ENCODE data around the gene PAPOLA. TPM values are rescaled to one million over a fixed set of nuclear protein-coding genes. Genes with fewer than 3 reads are reported as not detected.

The PAPOLA gene
- total RNA-seq, 1 donor from 2014 or later: 143 TPM

DNA sequence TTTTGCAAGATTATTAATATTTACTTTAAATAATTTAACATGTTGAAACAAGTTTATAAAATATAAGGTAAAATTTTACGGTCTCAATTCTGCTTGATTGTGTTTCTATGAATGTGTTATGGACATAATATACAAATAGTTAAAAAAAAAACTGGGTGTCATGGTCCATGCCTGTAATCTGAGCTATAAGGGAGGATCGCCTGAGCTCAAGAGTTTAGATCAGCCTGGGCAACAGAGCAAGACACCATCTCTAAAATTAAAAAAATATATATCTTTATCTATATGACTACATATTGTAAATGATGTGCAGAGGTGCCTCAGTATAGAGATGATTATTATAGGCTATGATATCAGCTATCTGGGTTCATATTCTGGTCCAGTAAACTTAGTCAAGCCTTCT is 9.9 kb downstream of the PAPOLA start:
- Histone ChIP-seq H3K4me1 (peaks cover 87% of the 10 kb centered on the region), H3K36me3 (no peaks in the 10 kb centered on the region), H3K9me3 (no peaks in the 10 kb centered on the region), H3K4me3 (no peak overlapping the region), H3K27ac (no peak overlapping the region), H3K27me3 (no peaks in the 10 kb centered on the region)
- TF ChIP-seq POLR2AphosphoS5 (IDR thresholded peaks at IDR 0.05; ENCODE audit: insufficient read depth in 1 of 2, low read depth in 1 of 2): no peak
- TF ChIP-seq POLR2A (IDR thresholded peaks at IDR 0.05): no peak
- TF ChIP-seq, protein P1, sequence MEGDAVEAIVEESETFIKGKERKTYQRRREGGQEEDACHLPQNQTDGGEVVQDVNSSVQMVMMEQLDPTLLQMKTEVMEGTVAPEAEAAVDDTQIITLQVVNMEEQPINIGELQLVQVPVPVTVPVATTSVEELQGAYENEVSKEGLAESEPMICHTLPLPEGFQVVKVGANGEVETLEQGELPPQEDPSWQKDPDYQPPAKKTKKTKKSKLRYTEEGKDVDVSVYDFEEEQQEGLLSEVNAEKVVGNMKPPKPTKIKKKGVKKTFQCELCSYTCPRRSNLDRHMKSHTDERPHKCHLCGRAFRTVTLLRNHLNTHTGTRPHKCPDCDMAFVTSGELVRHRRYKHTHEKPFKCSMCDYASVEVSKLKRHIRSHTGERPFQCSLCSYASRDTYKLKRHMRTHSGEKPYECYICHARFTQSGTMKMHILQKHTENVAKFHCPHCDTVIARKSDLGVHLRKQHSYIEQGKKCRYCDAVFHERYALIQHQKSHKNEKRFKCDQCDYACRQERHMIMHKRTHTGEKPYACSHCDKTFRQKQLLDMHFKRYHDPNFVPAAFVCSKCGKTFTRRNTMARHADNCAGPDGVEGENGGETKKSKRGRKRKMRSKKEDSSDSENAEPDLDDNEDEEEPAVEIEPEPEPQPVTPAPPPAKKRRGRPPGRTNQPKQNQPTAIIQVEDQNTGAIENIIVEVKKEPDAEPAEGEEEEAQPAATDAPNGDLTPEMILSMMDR (IDR thresholded peaks at IDR 0.05): no peak
- intact Hi-C loops (cut with DNase I): no loop called here
- DNase-seq (ENCODE audit: extremely low spot score in 2 of 2): no peak

DNA sequence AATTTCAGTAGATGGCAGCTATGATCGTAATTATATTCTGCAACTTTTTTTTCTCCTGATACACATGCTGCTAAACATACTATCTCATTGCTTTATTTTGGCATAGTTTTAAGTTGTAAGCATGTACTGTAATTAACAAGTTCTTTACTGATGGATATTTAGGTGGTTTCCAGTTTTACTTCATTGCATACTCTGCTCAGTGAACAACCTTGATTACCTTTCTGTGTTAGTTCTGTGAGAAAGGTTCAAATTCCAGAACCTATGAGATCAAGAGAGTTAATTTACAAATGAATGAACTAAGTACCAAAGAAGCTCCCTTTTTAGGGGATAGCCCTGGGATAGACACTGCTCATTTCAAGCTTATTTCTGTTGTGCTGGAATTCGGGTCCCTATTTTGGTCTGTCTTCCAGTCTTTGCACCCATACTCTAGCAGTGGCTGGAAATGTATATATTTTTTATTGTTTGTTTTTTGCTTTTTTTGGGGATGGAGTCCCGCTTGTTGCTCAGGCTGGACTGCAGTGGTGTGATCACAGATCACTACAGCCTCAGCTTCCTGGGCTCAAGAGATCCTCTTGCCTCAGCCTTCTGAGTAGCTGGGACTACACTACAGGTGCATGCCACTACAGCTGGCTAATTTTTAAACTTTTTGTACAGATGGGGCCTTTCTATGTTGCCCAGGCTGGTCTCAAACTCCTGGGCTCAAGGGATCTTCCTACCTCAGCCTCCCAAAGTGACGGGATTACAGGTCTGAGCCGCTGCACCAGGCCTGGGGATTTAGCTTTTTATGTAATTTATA is 10.6 kb downstream of the PAPOLA start:
- TF ChIP-seq, protein P1 (IDR thresholded peaks at IDR 0.05): no peak
- TF ChIP-seq POLR2A (IDR thresholded peaks at IDR 0.05) (no peak), POLR2AphosphoS5 (IDR thresholded peaks at IDR 0.05; ENCODE audit: insufficient read depth in 1 of 2, low read depth in 1 of 2) (no peak)
- Histone ChIP-seq H3K4me1 (peaks cover 88% of the 10 kb centered on the region), H3K27ac (no peak overlapping the region), H3K4me3 (no peak overlapping the region), H3K36me3 (no peaks in the 10 kb centered on the region), H3K9me3 (no peaks in the 10 kb centered on the region), H3K27me3 (no peaks in the 10 kb centered on the region)
- no peak for DNase-seq (ENCODE audit: extremely low spot score in 2 of 2)
- intact Hi-C loops (cut with DNase I): no loop called here

DNA sequence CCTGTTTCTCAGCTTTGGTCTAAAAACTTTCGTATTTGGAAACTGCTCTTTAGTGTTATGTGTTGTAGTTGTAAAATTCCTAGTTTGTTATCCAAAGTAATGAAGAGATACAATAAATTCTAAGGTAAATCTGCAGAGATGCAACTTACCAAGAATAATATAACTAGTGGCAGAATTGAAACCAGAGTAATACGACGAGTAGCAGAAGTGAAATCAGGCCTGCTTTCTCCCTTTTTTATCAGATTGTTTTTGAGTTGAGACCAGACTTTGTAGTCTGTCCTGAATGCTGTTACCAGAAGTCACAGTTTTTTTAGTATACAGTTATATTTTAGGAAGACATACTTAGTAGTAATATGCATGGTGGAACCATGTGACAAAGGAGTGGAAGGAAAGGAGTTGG is 12.5 kb downstream of the PAPOLA start:
- intact Hi-C loops (cut with DNase I): no loop called here
- TF ChIP-seq POLR2A (IDR thresholded peaks at IDR 0.05) (no peak), POLR2AphosphoS5 (IDR thresholded peaks at IDR 0.05; ENCODE audit: insufficient read depth in 1 of 2, low read depth in 1 of 2) (no peak)
- TF ChIP-seq, protein P1 (IDR thresholded peaks at IDR 0.05): no peak
- no peaks in the 10 kb centered on the region for H3K9me3 ChIP-seq
- no peak overlapping the region for H3K4me3 ChIP-seq
- no peaks in the 10 kb centered on the region for H3K36me3 ChIP-seq
- no peaks in the 10 kb centered on the region for H3K27me3 ChIP-seq
- no peak overlapping the region for H3K27ac ChIP-seq
- no peak for DNase-seq (ENCODE audit: extremely low spot score in 2 of 2)
- peaks cover 91% of the 10 kb centered on the region for H3K4me1 ChIP-seq

DNA sequence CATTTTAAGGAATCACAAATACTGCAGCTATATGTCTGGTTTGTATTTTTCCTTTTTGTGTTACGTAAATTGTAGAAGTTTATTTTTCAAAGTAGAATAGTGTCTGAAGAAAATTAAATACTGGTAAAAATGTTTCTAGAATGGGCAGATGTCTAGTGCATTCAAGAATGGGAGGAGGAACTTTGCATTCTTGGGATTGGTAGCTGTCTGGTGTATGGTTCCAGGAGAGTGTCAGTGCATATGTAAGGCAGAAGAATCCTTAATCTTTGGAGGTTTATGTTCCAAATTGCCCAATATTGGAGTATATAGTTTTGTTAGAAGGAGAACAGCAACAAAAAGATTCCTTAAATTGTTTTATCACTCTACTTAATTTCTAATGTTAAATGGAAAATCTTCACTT is 13.5 kb downstream of the PAPOLA start:
- no peak overlapping the region for H3K27ac ChIP-seq
- H3K27me3 ChIP-seq: no peaks in the 10 kb centered on the region
- H3K4me1 ChIP-seq: peaks cover 91% of the 10 kb centered on the region
- peaks cover 0 to 6% of the 10 kb centered on the region in 2 donors for H3K36me3 ChIP-seq
- intact Hi-C loops (cut with DNase I): no loop called here
- H3K9me3 ChIP-seq: no peaks in the 10 kb centered on the region
- no peak overlapping the region for H3K4me3 ChIP-seq
- TF ChIP-seq POLR2AphosphoS5 (IDR thresholded peaks at IDR 0.05; ENCODE audit: insufficient read depth in 1 of 2, low read depth in 1 of 2): no peak
- no peak for TF ChIP-seq POLR2A (IDR thresholded peaks at IDR 0.05)
- TF ChIP-seq, protein P1 (IDR thresholded peaks at IDR 0.05): no peak
- DNase-seq (ENCODE audit: extremely low spot score in 2 of 2): no peak

DNA sequence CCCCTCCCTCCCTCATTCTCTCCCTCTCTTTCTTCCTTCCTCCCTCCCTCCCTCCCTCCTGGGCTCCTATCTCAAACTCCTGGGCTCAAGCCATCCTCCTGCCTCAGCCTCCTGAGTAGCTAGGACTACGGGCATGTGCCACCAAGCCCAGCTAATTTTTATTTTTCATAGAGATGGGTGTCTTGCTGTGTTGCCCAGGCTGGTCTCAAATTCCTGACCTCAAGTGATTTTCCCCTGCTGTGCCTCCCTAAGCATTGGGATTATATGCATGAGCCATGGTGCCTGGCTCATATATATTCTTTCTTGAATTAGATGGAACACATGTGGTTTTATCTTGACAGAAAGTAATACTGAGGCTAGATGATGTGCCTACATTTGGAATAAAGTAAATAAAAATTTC is 14.2 kb downstream of the PAPOLA start:
- Histone ChIP-seq H3K9me3 (no peaks in the 10 kb centered on the region), H3K36me3 (peaks cover 0 to 10% of the 10 kb centered on the region in 2 donors), H3K4me3 (no peak overlapping the region), H3K4me1 (peaks cover 85% of the 10 kb centered on the region), H3K27me3 (no peaks in the 10 kb centered on the region), H3K27ac (no peak overlapping the region)
- intact Hi-C loops (cut with DNase I): no loop called here
- TF ChIP-seq, protein P1 (IDR thresholded peaks at IDR 0.05): no peak
- TF ChIP-seq POLR2A (IDR thresholded peaks at IDR 0.05) (no peak), POLR2AphosphoS5 (IDR thresholded peaks at IDR 0.05; ENCODE audit: insufficient read depth in 1 of 2, low read depth in 1 of 2) (no peak)
- no peak for DNase-seq (ENCODE audit: extremely low spot score in 2 of 2)

Measured in vagina (tissue), 2 donors.